Ectodermal cell (in vitro differentiated cells): ENCODE data around the gene NUDT2.
"Not testable (repeated sequence)": the region's sequence is repeated elsewhere in the genome, so short reads cannot be mapped to it uniquely, and the experiment has no call there.

Experiments
- H3K27ac ChIP-seq: 2 replicates; pipeline ENCODE4 v1.7.0; 2013; ENCODE audit warnings: mild to moderate bottlenecking, low read depth, low read length; ENCODE audit not compliant: insufficient read depth, poor library complexity, severe bottlenecking
- H3K27me3 ChIP-seq: 2 replicates; pipeline ENCODE4 v1.7.0; 2013; ENCODE audit warnings: mild to moderate bottlenecking, low read length; ENCODE audit not compliant: insufficient read depth, control insufficient read depth, poor library complexity, severe bottlenecking
- H3K36me3 ChIP-seq: one replicate; pipeline ENCODE4 v1.7.0; 2013; ENCODE audit warnings: low read length; ENCODE audit not compliant: control insufficient read depth, insufficient read depth
- H3K4me1 ChIP-seq: one replicate; pipeline ENCODE4 v1.7.0; 2013; ENCODE audit warnings: low read length; ENCODE audit not compliant: control insufficient read depth, insufficient read depth
- H3K4me3 ChIP-seq: 2 replicates; pipeline ENCODE4 v1.7.0; 2013; ENCODE audit warnings: low read depth, low read length, control low read depth; ENCODE audit not compliant: insufficient read depth
- H3K9me3 ChIP-seq: 2 replicates; pipeline ENCODE4 v1.7.0; 2013; ENCODE audit warnings: mild to moderate bottlenecking, low read length, moderate library complexity; ENCODE audit not compliant: control insufficient read depth
- WGBS, 2 experiments: methylation state at CpG; one replicate each; pipeline ENCODE4 v1.1.7; 2013; ENCODE audit warnings: missing lambda C conversion rate in 2 of 2; 5-methylcytosine and 5-hydroxymethylcytosine counted together

Gene NUDT2

DNA sequence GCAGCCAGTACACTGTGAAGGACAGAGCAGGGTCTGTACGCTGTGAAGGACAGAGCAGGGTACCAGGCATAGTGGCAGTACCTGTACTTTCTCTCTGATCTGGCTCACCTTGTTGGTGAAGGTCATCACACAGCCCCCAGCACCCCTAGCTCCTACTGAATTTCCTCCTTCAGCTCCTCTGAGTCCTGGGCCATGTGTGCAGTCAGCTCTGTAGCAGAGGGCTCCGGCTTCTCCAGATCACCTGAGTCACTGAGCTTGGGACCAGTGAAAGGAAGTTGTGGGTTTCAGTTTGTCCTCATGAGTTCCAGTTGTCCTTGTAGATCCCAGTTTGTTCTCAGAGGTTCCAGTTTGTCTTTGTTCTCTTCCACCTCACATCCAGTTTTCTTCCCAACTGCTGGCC is 5.5 kb downstream of the NUDT2 start:
- no peak overlapping the region for H3K27ac ChIP-seq
- H3K4me1 ChIP-seq, result peaks cover 9% of the 10 kb centered on the region
- 81 to 93% methylated on average over 2 of the region's 2 CpGs for WGBS, 2 experiments
- no peaks in the 10 kb centered on the region for H3K27me3 ChIP-seq
- H3K9me3 ChIP-seq, result no peaks in the 10 kb centered on the region
- H3K36me3 ChIP-seq, result peaks cover 15% of the 10 kb centered on the region
- H3K4me3 ChIP-seq, result no peak overlapping the region

DNA sequence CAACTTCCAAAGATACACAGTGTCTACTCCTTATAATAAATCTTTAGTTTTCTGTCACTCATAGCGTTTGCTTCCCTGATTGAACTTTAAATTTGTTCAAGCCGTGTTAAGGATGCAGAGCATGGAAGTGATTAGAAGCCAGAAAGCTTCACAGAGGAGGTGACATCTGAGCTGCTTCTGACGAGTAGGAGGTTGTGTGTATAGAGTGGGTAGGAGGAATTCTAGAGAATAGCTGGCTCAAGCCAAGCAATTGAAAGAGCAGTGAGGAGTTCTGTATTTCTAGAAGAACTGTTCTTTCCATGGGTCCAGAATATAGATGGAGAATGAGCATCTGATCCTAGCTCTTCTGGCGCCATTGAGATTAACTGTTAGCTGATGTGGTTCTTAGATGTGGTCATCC is 6.0 kb downstream of the NUDT2 start:
- no peak overlapping the region for H3K27ac ChIP-seq
- peaks cover 15% of the 10 kb centered on the region for H3K36me3 ChIP-seq
- no peak overlapping the region for H3K4me3 ChIP-seq
- 89 to 92% methylated on average over 4 of the region's 4 CpGs for WGBS, 2 experiments
- H3K9me3 ChIP-seq, result no peaks in the 10 kb centered on the region
- peaks cover 9% of the 10 kb centered on the region for H3K4me1 ChIP-seq
- H3K27me3 ChIP-seq, result no peaks in the 10 kb centered on the region

- Histone ChIP-seq H3K36me3 (peaks cover 15% of the 10 kb centered on the region), H3K4me1 (peaks cover 9% of the 10 kb centered on the region), H3K9me3 (no peaks in the 10 kb centered on the region), H3K27me3 (no peaks in the 10 kb centered on the region), H3K27ac (no peak overlapping the region), H3K4me3 (no peak overlapping the region)
- WGBS, 2 experiments, result 92% methylated on average over 2 of the region's 2 CpGs
These were observed 8.0 kb downstream of the NUDT2 start for GRCh38 chr9:34337403-34337802.

- H3K4me1 ChIP-seq, H3K9me3 ChIP-seq, H3K4me3 ChIP-seq, H3K27me3 ChIP-seq, H3K27ac ChIP-seq: not testable (repeated sequence)
- H3K36me3 ChIP-seq, result peaks cover 15% of the 10 kb centered on the region
These were observed 8.7 kb downstream of the NUDT2 start for GRCh38 chr9:34338079-34338478.

DNA sequence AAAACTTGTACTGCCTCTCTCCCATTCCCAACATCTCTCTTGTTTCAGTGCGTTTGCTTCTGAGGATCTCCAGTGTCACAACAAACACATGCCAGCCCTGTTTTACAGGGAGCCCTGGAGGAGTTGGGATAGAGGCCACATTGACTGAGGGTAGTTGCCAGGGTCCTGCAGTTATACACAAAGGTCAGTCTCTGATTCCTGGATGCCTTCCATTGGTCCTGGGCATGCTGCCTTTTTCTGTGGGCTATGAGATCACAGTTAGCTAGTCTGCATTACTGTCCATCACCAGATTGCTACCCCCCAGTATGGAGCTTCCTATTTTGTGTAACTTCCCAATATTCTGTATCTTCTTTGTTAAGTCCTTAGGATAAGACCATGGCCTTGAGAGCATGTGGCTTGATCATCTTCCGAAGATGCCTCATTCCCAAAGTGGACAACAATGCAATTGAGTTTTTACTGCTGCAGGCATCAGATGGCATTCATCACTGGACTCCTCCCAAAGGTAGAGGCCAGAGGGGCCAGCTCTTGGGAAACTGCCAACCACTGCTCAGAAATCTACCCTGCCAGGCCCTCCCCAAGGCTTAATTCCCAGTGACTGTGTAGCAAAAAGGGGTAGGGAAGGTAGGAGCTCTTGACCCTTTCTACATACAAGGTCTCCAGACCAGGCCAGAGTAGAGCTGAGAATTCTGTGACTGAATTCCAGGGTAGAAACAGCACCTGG is 9.5 kb downstream of the NUDT2 start:
- peaks cover 9% of the 10 kb centered on the region for H3K4me1 ChIP-seq
- no peak overlapping the region for H3K4me3 ChIP-seq
- no peak overlapping the region for H3K27ac ChIP-seq
- no peaks in the 10 kb centered on the region for H3K27me3 ChIP-seq
- no peaks in the 10 kb centered on the region for H3K9me3 ChIP-seq
- peaks cover 15% of the 10 kb centered on the region for H3K36me3 ChIP-seq
- WGBS, 2 experiments, result 94 to 95% methylated on average over 2 of the region's 2 CpGs

DNA sequence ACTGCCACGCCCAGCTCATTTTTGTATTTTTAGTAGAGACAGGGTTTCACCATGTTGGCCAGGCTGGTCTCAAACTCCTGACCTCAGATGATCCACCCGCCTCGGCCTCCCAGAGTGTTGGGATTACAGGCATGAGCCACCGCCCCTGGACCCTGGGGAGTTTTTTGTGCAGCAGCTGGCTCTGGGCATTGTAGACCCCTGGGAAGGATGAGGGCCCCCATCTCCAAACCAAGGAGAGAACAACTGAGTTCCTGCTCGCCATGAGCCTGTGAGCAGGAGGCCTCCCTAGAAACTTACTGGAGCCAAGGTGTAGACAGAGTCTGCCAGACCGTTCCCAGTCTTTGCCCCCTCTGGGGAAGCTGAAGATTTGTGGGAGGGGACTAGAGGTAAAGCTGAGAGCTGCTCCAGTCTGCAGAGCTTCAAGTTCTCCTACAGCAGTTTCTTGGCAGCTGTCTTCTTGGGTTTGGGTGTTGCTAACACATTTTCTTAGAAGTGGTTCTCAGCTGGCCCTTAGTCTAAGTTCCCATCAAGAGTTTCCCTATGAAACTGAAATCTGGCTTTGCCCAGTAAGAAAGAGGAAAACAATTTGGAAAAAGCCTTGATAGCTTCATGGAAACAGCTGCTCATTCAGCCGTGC is 12.4 kb downstream of the NUDT2 start:
- H3K27me3 ChIP-seq, result no peaks in the 10 kb centered on the region
- H3K9me3 ChIP-seq, result no peaks in the 10 kb centered on the region
- no peak overlapping the region for H3K4me3 ChIP-seq
- H3K27ac ChIP-seq, result no peak overlapping the region
- H3K4me1 ChIP-seq, result no peaks in the 10 kb centered on the region
- H3K36me3 ChIP-seq, result peaks cover 15% of the 10 kb centered on the region
- WGBS, 2 experiments, result 92% methylated on average over 7 of the region's 7 CpGs

- H3K9me3 ChIP-seq, result no peaks in the 10 kb centered on the region
- no peak overlapping the region for H3K27ac ChIP-seq
- peaks cover 15% of the 10 kb centered on the region for H3K36me3 ChIP-seq
- H3K27me3 ChIP-seq, result no peaks in the 10 kb centered on the region
- no peak overlapping the region for H3K4me3 ChIP-seq
- 98% methylated on average over 5 of the region's 5 CpGs for WGBS, 2 experiments
- H3K4me1 ChIP-seq, result no peaks in the 10 kb centered on the region
These were observed 13.7 kb downstream of the NUDT2 start for GRCh38 chr9:34343090-34343489.

DNA sequence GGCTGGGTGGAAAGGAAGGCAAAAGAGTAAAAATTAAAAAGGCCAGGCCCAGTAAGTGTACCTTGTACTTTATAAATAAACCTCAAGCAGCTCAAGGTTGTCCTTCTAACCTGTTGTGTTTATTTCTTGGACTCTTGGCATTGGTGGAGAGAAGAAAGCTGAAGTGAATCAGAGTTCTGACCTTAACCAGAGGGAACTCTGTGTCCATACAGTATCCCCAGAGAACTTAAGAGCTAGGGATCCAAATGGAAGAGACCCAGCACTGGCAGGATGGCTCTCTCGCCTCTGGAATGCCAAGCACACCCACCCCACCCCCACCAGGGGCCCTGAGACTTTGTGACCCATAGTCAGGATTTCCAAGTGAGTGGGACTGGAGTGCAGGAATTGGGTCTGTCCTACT is 14.2 kb downstream of the NUDT2 start:
- 80 to 95% methylated on average over 1 of the region's 1 CpG for WGBS, 2 experiments
- Histone ChIP-seq H3K36me3 (peaks cover 13% of the 10 kb centered on the region), H3K4me1 (no peaks in the 10 kb centered on the region), H3K9me3 (no peaks in the 10 kb centered on the region), H3K4me3 (no peak overlapping the region), H3K27me3 (no peaks in the 10 kb centered on the region), H3K27ac (no peak overlapping the region)

- WGBS, 2 experiments, result 89 to 90% methylated on average over 15 of the region's 15 CpGs
- Histone ChIP-seq H3K27ac (no peak overlapping the region), H3K9me3 (no peaks in the 10 kb centered on the region), H3K4me3 (no peak overlapping the region), H3K4me1 (no peaks in the 10 kb centered on the region), H3K27me3 (no peaks in the 10 kb centered on the region), H3K36me3 (no peaks in the 10 kb centered on the region)
These were observed 17.8 kb downstream of the NUDT2 start for GRCh38 chr9:34346873-34347799.

DNA sequence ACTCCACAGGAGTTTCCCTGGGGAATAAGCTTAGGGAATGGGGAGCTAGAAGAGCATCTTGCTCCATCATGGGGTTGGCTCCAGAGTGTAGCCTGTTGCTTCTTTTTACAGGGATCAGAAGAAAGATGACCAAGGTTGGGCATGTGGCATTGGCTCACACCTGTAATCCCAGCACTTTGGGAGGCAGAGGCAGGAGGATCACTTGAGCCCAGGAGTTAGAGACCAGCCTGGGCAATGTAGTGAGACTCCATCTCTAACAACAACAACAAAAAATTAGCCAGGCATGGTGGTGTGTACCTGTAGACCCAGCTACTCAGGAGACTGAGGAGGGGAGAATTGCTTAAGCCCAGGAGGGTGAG is 18.4 kb downstream of the NUDT2 start:
- no peaks in the 10 kb centered on the region for H3K27me3 ChIP-seq
- H3K9me3 ChIP-seq, result no peaks in the 10 kb centered on the region
- no peaks in the 10 kb centered on the region for H3K4me1 ChIP-seq
- no peaks in the 10 kb centered on the region for H3K36me3 ChIP-seq
- no peak overlapping the region for H3K27ac ChIP-seq
- no peak overlapping the region for H3K4me3 ChIP-seq
